ENCODE results near the gene UGT2A1.

The UGT2A1 gene

DNA sequence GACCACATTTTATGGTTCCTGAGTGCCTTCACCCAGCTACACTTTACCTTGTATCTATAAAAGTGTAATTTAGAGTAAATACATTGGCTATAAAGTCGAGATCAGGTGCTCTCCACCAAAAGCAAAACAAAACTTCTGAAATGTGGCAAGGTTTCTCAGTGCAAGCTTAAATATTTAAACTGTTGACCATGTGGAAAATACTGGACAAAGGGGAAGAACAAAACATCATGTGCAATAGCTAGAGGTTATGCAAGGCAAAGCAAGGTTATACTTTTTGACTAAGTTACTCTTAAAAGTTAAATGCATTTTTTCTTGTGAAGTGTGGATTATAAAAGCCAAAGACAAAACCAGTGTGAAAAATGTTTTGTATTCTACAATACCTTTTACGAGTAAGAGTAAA lies 69.5 kb downstream of the UGT2A1 start:
- no peaks in the 10 kb centered on the region for H3K36me3 ChIP-seq (replicated peaks; ENCODE audit: low read depth, low read length)
- H3K27me3 ChIP-seq (ENCODE audit: low read depth, low read length) = no peaks in the 10 kb centered on the region
- H3K79me2 ChIP-seq (ENCODE audit: low read length) = no peaks in the 10 kb centered on the region
- H3K9ac ChIP-seq (ENCODE audit: low read length) = no peak overlapping the region
- TF ChIP-seq EZH2phosphoT487 (IDR thresholded peaks at IDR 0.05; ENCODE audit: low read depth) = no peak
- no peak for TF ChIP-seq CTCF (IDR thresholded peaks at IDR 0.05; ENCODE audit: low read depth, low read length)
- no peak overlapping the region for H3K4me3 ChIP-seq (ENCODE audit: low read length)
- no peaks in the 10 kb centered on the region for H3K9me3 ChIP-seq (ENCODE audit: insufficient read depth, low read length)
- H2AFZ ChIP-seq (ENCODE audit: low read depth, low read length) = no peak overlapping the region
- H3K4me2 ChIP-seq (ENCODE audit: low read length) = no peak overlapping the region
- H3K27ac ChIP-seq (ENCODE audit: low read length) = no peak overlapping the region
- H3K4me1 ChIP-seq (ENCODE audit: low read length) = no peaks in the 10 kb centered on the region
- H4K20me1 ChIP-seq (ENCODE audit: insufficient read depth, low read length) = no peaks in the 10 kb centered on the region

DNA sequence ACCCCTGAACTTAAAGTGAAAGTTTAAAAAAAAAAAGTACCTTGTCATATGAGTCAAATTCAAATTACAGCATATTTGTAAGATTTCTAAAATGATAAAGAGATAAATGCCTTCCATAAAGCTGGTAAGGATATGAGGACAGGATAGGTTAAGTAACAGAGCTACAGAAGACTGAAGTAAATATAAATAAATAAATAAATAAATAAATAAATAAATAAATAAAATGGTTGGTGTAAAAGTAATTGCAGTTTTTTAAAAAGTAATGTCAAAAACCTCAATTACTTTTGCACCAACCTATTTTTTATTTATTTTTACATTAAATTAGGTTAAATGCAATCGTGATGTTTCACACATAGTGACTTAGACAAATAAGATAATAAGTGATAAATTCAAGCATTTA lies 75.8 kb downstream of the UGT2A1 start:
- H3K79me2 ChIP-seq (ENCODE audit: low read length) = no peaks in the 10 kb centered on the region
- H4K20me1 ChIP-seq (ENCODE audit: insufficient read depth, low read length) = no peaks in the 10 kb centered on the region
- no peak overlapping the region for H3K27ac ChIP-seq (ENCODE audit: low read length)
- H2AFZ ChIP-seq (ENCODE audit: low read depth, low read length) = no peak overlapping the region
- no peaks in the 10 kb centered on the region for H3K9me3 ChIP-seq (ENCODE audit: insufficient read depth, low read length)
- H3K4me1 ChIP-seq (ENCODE audit: low read length) = no peaks in the 10 kb centered on the region
- H3K4me3 ChIP-seq (ENCODE audit: low read length) = no peak overlapping the region
- no peak overlapping the region for H3K4me2 ChIP-seq (ENCODE audit: low read length)
- TF ChIP-seq CTCF (IDR thresholded peaks at IDR 0.05; ENCODE audit: low read depth, low read length) (no peak), EZH2phosphoT487 (IDR thresholded peaks at IDR 0.05; ENCODE audit: low read depth) (no peak)
- H3K9ac ChIP-seq (ENCODE audit: low read length) = no peak overlapping the region
- H3K36me3 ChIP-seq (replicated peaks; ENCODE audit: low read depth, low read length) = no peaks in the 10 kb centered on the region
- no peaks in the 10 kb centered on the region for H3K27me3 ChIP-seq (ENCODE audit: low read depth, low read length)

GRCh38 chr4:69576251-69576877 lies 76.7 kb downstream of the UGT2A1 start:
- H3K79me2 ChIP-seq (ENCODE audit: low read length) = no peaks in the 10 kb centered on the region
- no peak overlapping the region for H3K4me2 ChIP-seq (ENCODE audit: low read length)
- no peak overlapping the region for H3K9ac ChIP-seq (ENCODE audit: low read length)
- H3K4me1 ChIP-seq (ENCODE audit: low read length) = no peaks in the 10 kb centered on the region
- H3K4me3 ChIP-seq (ENCODE audit: low read length) = no peak overlapping the region
- no peaks in the 10 kb centered on the region for H3K27me3 ChIP-seq (ENCODE audit: low read depth, low read length)
- no peaks in the 10 kb centered on the region for H3K9me3 ChIP-seq (ENCODE audit: insufficient read depth, low read length)
- no peaks in the 10 kb centered on the region for H3K36me3 ChIP-seq (replicated peaks; ENCODE audit: low read depth, low read length)
- H2AFZ ChIP-seq (ENCODE audit: low read depth, low read length) = no peak overlapping the region
- no peak for TF ChIP-seq CTCF (IDR thresholded peaks at IDR 0.05; ENCODE audit: low read depth, low read length)
- TF ChIP-seq EZH2phosphoT487 (IDR thresholded peaks at IDR 0.05; ENCODE audit: low read depth) = no peak
- H3K27ac ChIP-seq (ENCODE audit: low read length) = no peak overlapping the region
- H4K20me1 ChIP-seq (ENCODE audit: insufficient read depth, low read length) = no peaks in the 10 kb centered on the region

- no peaks in the 10 kb centered on the region for H3K79me2 ChIP-seq (ENCODE audit: low read length)
- H4K20me1 ChIP-seq (ENCODE audit: insufficient read depth, low read length) = no peaks in the 10 kb centered on the region
- no peaks in the 10 kb centered on the region for H3K36me3 ChIP-seq (replicated peaks; ENCODE audit: low read depth, low read length)
- H3K27me3 ChIP-seq (ENCODE audit: low read depth, low read length) = no peaks in the 10 kb centered on the region
- TF ChIP-seq CTCF (IDR thresholded peaks at IDR 0.05; ENCODE audit: low read depth, low read length) = no peak
- TF ChIP-seq EZH2phosphoT487 (IDR thresholded peaks at IDR 0.05; ENCODE audit: low read depth) = no peak
- no peaks in the 10 kb centered on the region for H3K4me1 ChIP-seq (ENCODE audit: low read length)
- no peak overlapping the region for H2AFZ ChIP-seq (ENCODE audit: low read depth, low read length)
- H3K27ac ChIP-seq (ENCODE audit: low read length) = no peak overlapping the region
- no peak overlapping the region for H3K4me2 ChIP-seq (ENCODE audit: low read length)
- no peaks in the 10 kb centered on the region for H3K9me3 ChIP-seq (ENCODE audit: insufficient read depth, low read length)
- H3K9ac ChIP-seq (ENCODE audit: low read length) = no peak overlapping the region
- H3K4me3 ChIP-seq (ENCODE audit: low read length) = no peak overlapping the region
Observed at GRCh38 chr4:69568787-69569186, 84.3 kb downstream of the UGT2A1 start.

Data from OCI-LY3 (cell line).